Liver (tissue), 9 donors: ENCODE data around the gene NHSL2. TPM values are rescaled to one million over a fixed set of nuclear protein-coding genes. Genes with fewer than 3 reads are reported as not detected.

Experiments used
- DNase-seq: peaks from one replicate; pipeline ENCODE4 v3.0.0-alpha.2; 2017; ENCODE audit warnings: low spot score
- H3K27ac ChIP-seq, 2 donors: one replicate each; pipeline ENCODE4 v1.7.0; 2013; ENCODE audit warnings: inconsistent platforms in 2 of 2, low read length in 2 of 2, control low read depth in 1 of 2, low read depth in 1 of 2, mild to moderate bottlenecking in 1 of 2
- H3K27me3 ChIP-seq, 4 donors: one replicate each; pipeline versions ENCODE4 v1.6.1 to v1.7.0; 2013; ENCODE audit warnings: low read length in 3 of 4, inconsistent platforms in 1 of 4, mild to moderate bottlenecking in 1 of 4, moderate library complexity in 1 of 4; ENCODE audit not compliant: control insufficient read depth in 4 of 4, insufficient read depth in 4 of 4
- H3K36me3 ChIP-seq, 4 donors: one replicate each; pipeline versions ENCODE4 v1.6.1 to v1.7.0; 2013; ENCODE audit warnings: low read length in 3 of 4, mild to moderate bottlenecking in 3 of 4, low read depth in 1 of 4, moderate library complexity in 1 of 4; ENCODE audit not compliant: control insufficient read depth in 4 of 4, insufficient read depth in 3 of 4
- H3K4me1 ChIP-seq, 4 donors: one replicate each; pipeline versions ENCODE4 v1.6.1 to v1.7.0; 2013; ENCODE audit warnings: low read length in 3 of 4, mild to moderate bottlenecking in 3 of 4, moderate library complexity in 1 of 4; ENCODE audit not compliant: control insufficient read depth in 4 of 4, insufficient read depth in 4 of 4
- H3K4me3 ChIP-seq, 3 donors: one replicate each; pipeline versions ENCODE4 v1.6.1 to v1.7.0; 2013; ENCODE audit warnings: low read length in 3 of 3, control low read depth in 1 of 3, low read depth in 1 of 3, mild to moderate bottlenecking in 1 of 3
- H3K9ac ChIP-seq, 2 donors: one replicate each; pipeline ENCODE4 v1.7.0; 2013; ENCODE audit warnings: low read length in 2 of 2, mild to moderate bottlenecking in 2 of 2, moderate library complexity in 2 of 2, control low read depth in 1 of 2, low read depth in 1 of 2
- H3K9me3 ChIP-seq, 4 donors: one replicate each; pipeline versions ENCODE4 v1.6.1 to v1.7.0; 2013; ENCODE audit warnings: low read length in 3 of 4; ENCODE audit not compliant: control insufficient read depth in 4 of 4
- ATF3 ChIP-seq: IDR thresholded peaks from 2 replicates; pipeline ENCODE4 v1.6.1; 2016; ENCODE audit warnings: antibody characterized with exemption
- EGR1 ChIP-seq, 2 donors: IDR thresholded peaks; 2 replicates each; pipeline ENCODE4 v1.6.1; 2016 to 2018; ENCODE audit warnings: antibody characterized with exemption in 2 of 2, low read depth in 2 of 2
- FOXA1 ChIP-seq: IDR thresholded peaks from 2 replicates; pipeline ENCODE4 v1.6.1; 2016; ENCODE audit warnings: antibody characterized with exemption
- GABPA ChIP-seq, 2 donors: IDR thresholded peaks in 1 of 2; conservative IDR thresholded peaks in 1 of 2; 2 replicates each; pipeline ENCODE4 v1.6.1; 2016; ENCODE audit warnings: antibody characterized with exemption in 2 of 2, mild to moderate bottlenecking in 1 of 2, moderate library complexity in 1 of 2
- HNF4A ChIP-seq, 2 donors: conservative IDR thresholded peaks; 2 replicates each; pipeline ENCODE4 v1.6.1; 2016; ENCODE audit warnings: antibody characterized with exemption in 2 of 2, mild to moderate bottlenecking in 2 of 2
- JUND ChIP-seq, 2 donors: IDR thresholded peaks; 2 replicates each; pipeline ENCODE4 v1.6.1; 2016; ENCODE audit warnings: antibody characterized with exemption in 2 of 2
- NR2F2 ChIP-seq: IDR thresholded peaks from 2 replicates; pipeline ENCODE4 v1.6.1; 2016; ENCODE audit warnings: antibody characterized with exemption
- RAD21 ChIP-seq, 2 donors: IDR thresholded peaks; 2 replicates each; pipeline ENCODE4 v1.6.1; 2016; ENCODE audit warnings: antibody characterized with exemption in 2 of 2, mild to moderate bottlenecking in 2 of 2
- RXRA ChIP-seq, 2 donors: IDR thresholded peaks; 2 replicates each; pipeline ENCODE4 v1.6.1; 2017 to 2018; ENCODE audit warnings: antibody characterized with exemption in 2 of 2, mild to moderate bottlenecking in 1 of 2
- SP1 ChIP-seq: IDR thresholded peaks from 2 replicates; pipeline ENCODE4 v1.6.1; 2018; ENCODE audit warnings: antibody characterized with exemption, mild to moderate bottlenecking
- TAF1 ChIP-seq: conservative IDR thresholded peaks from 2 replicates; pipeline ENCODE4 v1.6.1; 2016; ENCODE audit warnings: antibody characterized with exemption, mild to moderate bottlenecking
- YY1 ChIP-seq: IDR thresholded peaks from 2 replicates; pipeline ENCODE4 v1.6.1; 2016; ENCODE audit warnings: antibody characterized with exemption, mild to moderate bottlenecking
- ZBTB33 ChIP-seq: IDR thresholded peaks from 2 replicates; pipeline ENCODE4 v1.6.1; 2016; ENCODE audit warnings: antibody characterized with exemption
- WGBS: extraction: QIAGEN DNeasy Blood & Tissue Kit; methylation state at CpG from one replicate; pipeline ENCODE4 v1.1.7; 2013; 5-methylcytosine and 5-hydroxymethylcytosine counted together
- polyA plus RNA-seq, 2 donors: library from polyadenylated mRNA; stranded (reverse) in 1 of 2; unstranded in 1 of 2; fragments of 200-250 nt in 1 of 2; fragments of >200 nt in 1 of 2; fragmentation: Nextera tagmentation in 1 of 2; extraction: Ambion mirVana in 1 of 2; gene quantifications; one replicate each; pipeline versions ENCODE4 v1.2.1 to v1.2.3, GENCODE V29; 2013 to 2015
- total RNA-seq, 2 donors: library from RNA; depleted of rRNA; stranded (reverse); fragments of >200 nt; gene quantifications; one replicate each; pipeline ENCODE4 v1.2.3, GENCODE V29; 2014
- donor health status: healthy.
- donor health status: healthy.
- donor health status: healthy.
- donor health status: healthy.
- donor health status: healthy.

NHSL2 gene
- total and polyA plus RNA-seq, 4 donors = 0.45 to 1.3 (median 1.1) TPM

- TF ChIP-seq EGR1 (IDR thresholded peaks at IDR 0.05; ENCODE audit: low read depth in 2 of 2) (no peak), FOXA1 (no peak), RXRA (IDR thresholded peaks at IDR 0.05) (no peak), TAF1 (no peak), HNF4A (conservative IDR thresholded peaks at IDR 0.05) (no peak), NR2F2 (no peak), JUND (IDR thresholded peaks at IDR 0.05) (no peak), YY1 (no peak), RAD21 (IDR thresholded peaks at IDR 0.05) (no peak), GABPA (IDR thresholded peaks at IDR 0.05 in 1 of 2, conservative IDR thresholded peaks at IDR 0.05 in 1 of 2) (no peak), SP1 (no peak)
- H3K9ac ChIP-seq = no peak overlapping the region
- WGBS = 64% methylated on average over 3 of the region's 3 CpGs
- no peaks in the 10 kb centered on the region for H3K9me3 ChIP-seq
- H3K27ac ChIP-seq = no peak overlapping the region
- H3K4me3 ChIP-seq = no peak overlapping the region
- no peak for DNase-seq
- H3K27me3 ChIP-seq = no peaks in the 10 kb centered on the region
- no peaks in the 10 kb centered on the region for H3K36me3 ChIP-seq
- no peaks in the 10 kb centered on the region for H3K4me1 ChIP-seq
Observed at GRCh38 chrX:71976753-71977152, 66.1 kb downstream of the NHSL2 start.

- no peak overlapping the region for H3K27ac ChIP-seq
- no peak overlapping the region for H3K9ac ChIP-seq
- no peaks in the 10 kb centered on the region for H3K4me1 ChIP-seq
- H3K27me3 ChIP-seq = no peaks in the 10 kb centered on the region
- H3K36me3 ChIP-seq = no peaks in the 10 kb centered on the region
- no peak for DNase-seq
- TF ChIP-seq GABPA (IDR thresholded peaks at IDR 0.05 in 1 of 2, conservative IDR thresholded peaks at IDR 0.05 in 1 of 2) = no peak
- TF ChIP-seq FOXA1 = no peak
- no peak for TF ChIP-seq RAD21 (IDR thresholded peaks at IDR 0.05)
- TF ChIP-seq JUND (IDR thresholded peaks at IDR 0.05) = no peak
- TF ChIP-seq EGR1 (IDR thresholded peaks at IDR 0.05; ENCODE audit: low read depth in 2 of 2) = no peak
- no peak for TF ChIP-seq ATF3
- WGBS = 88% methylated on average over 3 of the region's 3 CpGs
- no peak overlapping the region for H3K4me3 ChIP-seq
- no peaks in the 10 kb centered on the region for H3K9me3 ChIP-seq
Observed at GRCh38 chrX:71978164-71978563, 67.5 kb downstream of the NHSL2 start.

GRCh38 chrX:71989768-71990426 lies 79.3 kb downstream of the NHSL2 start:
- no peak overlapping the region for H3K27ac ChIP-seq
- no peak overlapping the region for H3K4me3 ChIP-seq
- 34% methylated on average over 9 of the region's 9 CpGs for WGBS
- no peak for DNase-seq
- H3K9ac ChIP-seq = no peak overlapping the region
- no peaks in the 10 kb centered on the region for H3K27me3 ChIP-seq
- no peaks in the 10 kb centered on the region for H3K36me3 ChIP-seq
- H3K4me1 ChIP-seq = no peaks in the 10 kb centered on the region
- H3K9me3 ChIP-seq = peaks cover 0 to 3% (median 0%) of the 10 kb centered on the region in 4 donors
- TF ChIP-seq ZBTB33 = no peak
- TF ChIP-seq FOXA1 = no peak
- peak; percentile 72 for TF ChIP-seq NR2F2
- no peak for TF ChIP-seq ATF3
- TF ChIP-seq EGR1 (IDR thresholded peaks at IDR 0.05; ENCODE audit: low read depth in 2 of 2) = no peak
- no peak for TF ChIP-seq GABPA (IDR thresholded peaks at IDR 0.05 in 1 of 2, conservative IDR thresholded peaks at IDR 0.05 in 1 of 2)
